ENCODE measurements around the gene ZNF69. TPM values are rescaled to one million over a fixed set of nuclear protein-coding genes. Genes with fewer than 3 reads are reported as not detected.
"Not testable (repeated sequence)": the region's sequence is repeated elsewhere in the genome, so short reads cannot be mapped to it uniquely, and the experiment has no call there.

Gene ZNF69
- total and polyA plus RNA-seq, 2 donors (not counting 1 experiment from before 2014, with no cell fraction given), result 0.92 to 2.1 TPM

GRCh38 chr19:11924886-11925650 is 37.5 kb downstream of the ZNF69 start, which contains the start of gene ZNF700:
TSS of gene ZNF700 (plus strand) at chr19:11925107. CDS start at chr19:11925211, 104 bp downstream.
- Mint-ChIP-seq H3K27ac (peak within 1 kb of the TSS; percentile 99), H3K4me3 (peak within 1 kb of the TSS; percentile 98)

GRCh38 chr19:11925651-11926187 is 38.1 kb downstream of the ZNF69 start:
- ChIA-PET CTCF (interaction anchor here (6.6 to 7.2 kb wide), 2 partner anchors 38 to 63 kb away, joined by 87 to 173 read pairs; partner anchors contain the start of gene ZNF763), POLR2A (interaction anchor here (2.2 to 2.4 kb wide), 2 partner anchors 62 to 215 kb away, joined by 15 to 33 read pairs; partner anchors contain the start of gene ZNF20)
- not testable (repeated sequence) for ATAC-seq (ENCODE audit: low read depth); H3K27me3 ChIP-seq (replicated peaks in 1 of 4; ENCODE audit: control extremely low read depth in 1 of 4, control insufficient read depth in 3 of 4, insufficient read depth in 4 of 4, low read length in 3 of 4); H3K27me3 Mint-ChIP-seq; H3K9me3 Mint-ChIP-seq (ENCODE audit: insufficient read depth); H3K9me3 ChIP-seq (ENCODE audit: control extremely low read depth in 1 of 3, control insufficient read depth in 2 of 3, insufficient read depth in 1 of 3, low read length in 2 of 3); H3K36me3 ChIP-seq (replicated peaks in 1 of 2; ENCODE audit: control extremely low read depth in 1 of 2, control insufficient read depth in 1 of 2, extremely low read depth in 1 of 2, insufficient read depth in 2 of 2, low read length in 1 of 2); DNase-seq
- Histone ChIP-seq H3K4me3 (ENCODE audit: control extremely low read depth in 1 of 5, extremely low read depth in 1 of 5, insufficient read depth in 1 of 5, low read depth in 2 of 5, low read length in 4 of 5) (peak overlapping the region; percentile 78 to 97 (median 80)), H3K4me1 (ENCODE audit: control insufficient read depth in 2 of 2, insufficient read depth in 2 of 2, low read length in 2 of 2) (peaks cover 10 to 28% of the 10 kb centered on the region in 2 donors), H3K4me2 (replicated peaks; ENCODE audit: low read depth, low read length, poor library complexity, severe bottlenecking) (peak overlapping the region; percentile 79), H3K79me2 (ENCODE audit: control insufficient read depth, insufficient read depth, low read length) (peaks cover 51% of the 10 kb centered on the region), H3K9ac (ENCODE audit: low read length) (peak overlapping the region; percentile 82), H2AFZ (ENCODE audit: insufficient read depth, low read depth, low read length, poor library complexity, severe bottlenecking) (peak overlapping the region; percentile 87), H3K27ac (ENCODE audit: low read length in 2 of 2) (peak overlapping the region; percentile 95 to 97), H4K20me1 (ENCODE audit: control insufficient read depth, insufficient read depth, low read length, poor library complexity, severe bottlenecking) (peaks cover 27% of the 10 kb centered on the region)
- WGBS (ENCODE audit: insufficient coverage), result 0% methylated on average over 8 of the region's 10 CpGs
- intact Hi-C loops (cut with micrococcal nuclease), result loop anchor here (2.0 kb wide), 2 partner anchors 45 to 77 kb away; partner anchors contain the start of gene ZNF439
- Mint-ChIP-seq H3K4me1 (peaks cover 44% of the 10 kb centered on the region), H3K27ac (peak overlapping the region; percentile 92), H3K4me3 (peak overlapping the region; percentile 98)

More at GRCh38 chr19:11924886-11925650, 37.5 kb downstream of the ZNF69 start, which contains the start of gene ZNF700:
- no peaks in the 10 kb centered on the region for H3K36me3 ChIP-seq (replicated peaks in 1 of 2; ENCODE audit: control extremely low read depth in 1 of 2, control insufficient read depth in 1 of 2, extremely low read depth in 1 of 2, insufficient read depth in 2 of 2, low read length in 1 of 2)
- ChIA-PET CTCF (interaction anchor here (0.6 to 7.2 kb wide), 23 partner anchors 23 to 406 kb away, joined by 3 to 173 read pairs (median 7); partner anchors contain the start of genes ZNF136, ZNF20, ZNF491 and ZNF625), POLR2A (interaction anchor here (0.6 to 2.4 kb wide), 6 partner anchors 40 to 407 kb away, joined by 3 to 33 read pairs (median 7); partner anchors contain the start of genes ZNF20, ZNF439 and ZNF763)
- H3K9ac ChIP-seq (ENCODE audit: low read length), result peak within 1 kb of the TSS; percentile 82
- H3K4me3 ChIP-seq (ENCODE audit: control extremely low read depth in 1 of 5, extremely low read depth in 1 of 5, insufficient read depth in 1 of 5, low read depth in 2 of 5, low read length in 4 of 5), result peak within 1 kb of the TSS; percentile 78 to 97 (median 80)
- peaks cover 10 to 28% of the 10 kb centered on the region in 2 donors for H3K4me1 ChIP-seq (ENCODE audit: control insufficient read depth in 2 of 2, insufficient read depth in 2 of 2, low read length in 2 of 2)
- H3K27ac ChIP-seq (ENCODE audit: low read length in 2 of 2), result peak within 1 kb of the TSS; percentile 95 to 97
- no peaks in the 10 kb centered on the region for H3K9me3 ChIP-seq (ENCODE audit: control extremely low read depth in 1 of 3, control insufficient read depth in 2 of 3, insufficient read depth in 1 of 3, low read length in 2 of 3)
- under 1% methylated on average over 49 of the region's 53 CpGs for WGBS (ENCODE audit: insufficient coverage)
- ATAC-seq (ENCODE audit: low read depth), result peak; percentile 85
- peak; percentile 96 for DNase-seq
- Mint-ChIP-seq H3K9me3 (ENCODE audit: insufficient read depth) (no peaks in the 10 kb centered on the region), H3K27me3 (no peaks in the 10 kb centered on the region), H3K4me1 (peaks cover 40% of the 10 kb centered on the region)
- intact Hi-C loops (cut with micrococcal nuclease), result loop anchor here (1.0 to 5.0 kb wide), 8 partner anchors 39 to 443 kb away; partner anchors contain the start of genes ELAVL3, ZNF20, ZNF439 and ZNF440
- H3K79me2 ChIP-seq (ENCODE audit: control insufficient read depth, insufficient read depth, low read length), result peaks cover 44% of the 10 kb centered on the region
- no peaks in the 10 kb centered on the region for H3K27me3 ChIP-seq (replicated peaks in 1 of 4; ENCODE audit: control extremely low read depth in 1 of 4, control insufficient read depth in 3 of 4, insufficient read depth in 4 of 4, low read length in 3 of 4)
- H4K20me1 ChIP-seq (ENCODE audit: control insufficient read depth, insufficient read depth, low read length, poor library complexity, severe bottlenecking), result peaks cover 20% of the 10 kb centered on the region
- peak within 1 kb of the TSS; percentile 87 for H2AFZ ChIP-seq (ENCODE audit: insufficient read depth, low read depth, low read length, poor library complexity, severe bottlenecking)
- no peak for TF ChIP-seq EZH2 (IDR thresholded peaks at IDR 0.05; ENCODE audit: borderline replicate concordance, insufficient read depth, low read depth, low read length, poor library complexity, severe bottlenecking)
- no peak for TF ChIP-seq CTCF (IDR thresholded peaks at IDR 0.05)
- peak within 1 kb of the TSS; percentile 79 for H3K4me2 ChIP-seq (replicated peaks; ENCODE audit: low read depth, low read length, poor library complexity, severe bottlenecking)

All from B cell (primary cell).